ENCODE measurements around the gene RNU1-4.
"Not testable (repeated sequence)": the region's sequence is repeated elsewhere in the genome, so short reads cannot be mapped to it uniquely, and the experiment has no call there.

The RNU1-4 gene

DNA sequence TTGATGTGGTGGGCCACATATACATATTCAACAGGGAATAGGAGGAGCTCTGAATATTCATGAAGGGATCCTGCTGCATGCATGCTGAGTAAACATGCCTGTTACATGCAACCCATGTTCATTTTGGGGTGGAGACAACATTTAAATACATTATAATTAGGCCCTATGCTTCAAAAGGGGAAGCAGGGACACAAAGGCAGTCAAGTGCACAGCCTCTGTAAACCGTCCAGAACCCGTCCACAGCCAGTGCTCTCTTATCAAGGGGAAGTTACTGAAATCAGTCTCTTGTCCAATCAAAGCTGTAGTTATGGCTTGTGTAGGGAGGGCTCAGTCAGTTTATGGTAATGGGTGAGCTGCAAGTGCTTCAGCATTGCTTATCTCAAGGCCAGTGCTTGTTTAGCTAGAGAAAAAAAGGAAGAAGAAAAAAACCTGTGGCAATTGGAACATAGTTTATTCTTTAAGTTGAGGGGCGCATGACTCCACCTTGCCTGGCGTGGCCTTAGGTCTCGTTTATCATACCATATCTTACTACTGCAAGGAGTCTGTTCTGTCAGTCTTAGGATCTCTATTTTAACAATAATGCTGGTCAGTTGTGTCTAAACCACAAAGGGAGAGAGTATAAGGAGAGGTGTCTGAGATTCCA is 7.9 kb upstream of the RNU1-4 start:
- DNase-seq: not testable (repeated sequence)

DNA sequence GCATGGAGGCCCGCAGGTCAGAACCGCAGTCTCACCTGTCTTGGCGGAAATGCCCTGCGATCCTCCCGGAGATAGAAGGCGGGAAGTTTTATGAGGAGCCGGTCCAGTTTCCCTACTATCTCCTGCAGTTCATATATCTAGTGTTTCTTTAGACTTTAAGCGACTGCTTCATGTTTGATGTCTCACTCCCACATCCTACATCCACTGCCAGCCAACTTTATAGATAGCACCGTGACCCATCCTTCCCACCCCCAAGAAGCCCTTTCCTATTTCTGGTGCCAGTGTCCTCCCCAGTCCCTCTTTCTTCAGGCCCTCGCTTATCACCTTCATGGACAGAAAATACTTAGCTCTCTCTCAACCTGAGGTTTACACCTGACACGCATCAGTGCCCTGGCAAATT is 914 bp downstream of the RNU1-4 start:
- not testable (repeated sequence) for DNase-seq

DNA sequence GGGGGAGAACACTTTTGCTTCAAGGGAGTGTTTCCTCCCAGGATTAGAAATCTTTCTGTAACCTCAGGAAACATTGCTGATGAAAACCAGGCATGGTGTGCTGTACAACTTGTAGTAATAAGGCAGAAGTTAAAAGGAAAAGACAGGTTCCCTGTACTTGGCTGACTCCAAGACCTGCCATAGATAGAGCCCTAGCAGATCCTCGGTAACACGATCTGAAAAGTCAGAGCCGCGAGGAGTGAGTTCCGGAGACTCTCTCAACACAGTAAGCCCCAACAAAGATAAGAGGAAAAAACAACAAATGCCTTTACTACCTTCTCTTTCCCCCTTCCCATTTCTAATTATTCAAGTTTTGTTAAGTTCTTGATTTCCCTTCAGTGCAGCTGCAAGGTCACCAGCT is 7.3 kb downstream of the RNU1-4 start:
- DNase-seq: not testable (repeated sequence)

DNA sequence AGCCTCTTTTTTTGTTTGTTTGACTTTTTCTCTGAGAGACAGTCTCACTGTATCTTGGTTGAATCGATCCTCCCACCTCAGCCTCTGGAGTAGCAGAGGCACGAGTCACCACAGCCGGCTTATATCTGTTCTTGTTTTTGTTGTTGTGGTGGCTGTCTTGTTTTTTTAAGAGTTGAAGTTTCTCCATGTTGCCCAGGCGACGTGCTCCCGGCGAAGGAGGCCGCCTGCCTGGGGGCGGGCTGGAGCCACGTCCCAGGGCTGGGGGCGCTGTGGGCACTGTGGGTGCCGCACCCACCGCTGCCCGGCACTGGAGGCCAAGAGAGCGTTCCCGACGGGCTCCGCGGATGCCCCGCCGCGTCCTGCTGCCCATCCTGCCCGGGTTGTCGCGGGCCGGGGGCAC is 8.4 kb downstream of the RNU1-4 start:
- not testable (repeated sequence) for DNase-seq

DNA sequence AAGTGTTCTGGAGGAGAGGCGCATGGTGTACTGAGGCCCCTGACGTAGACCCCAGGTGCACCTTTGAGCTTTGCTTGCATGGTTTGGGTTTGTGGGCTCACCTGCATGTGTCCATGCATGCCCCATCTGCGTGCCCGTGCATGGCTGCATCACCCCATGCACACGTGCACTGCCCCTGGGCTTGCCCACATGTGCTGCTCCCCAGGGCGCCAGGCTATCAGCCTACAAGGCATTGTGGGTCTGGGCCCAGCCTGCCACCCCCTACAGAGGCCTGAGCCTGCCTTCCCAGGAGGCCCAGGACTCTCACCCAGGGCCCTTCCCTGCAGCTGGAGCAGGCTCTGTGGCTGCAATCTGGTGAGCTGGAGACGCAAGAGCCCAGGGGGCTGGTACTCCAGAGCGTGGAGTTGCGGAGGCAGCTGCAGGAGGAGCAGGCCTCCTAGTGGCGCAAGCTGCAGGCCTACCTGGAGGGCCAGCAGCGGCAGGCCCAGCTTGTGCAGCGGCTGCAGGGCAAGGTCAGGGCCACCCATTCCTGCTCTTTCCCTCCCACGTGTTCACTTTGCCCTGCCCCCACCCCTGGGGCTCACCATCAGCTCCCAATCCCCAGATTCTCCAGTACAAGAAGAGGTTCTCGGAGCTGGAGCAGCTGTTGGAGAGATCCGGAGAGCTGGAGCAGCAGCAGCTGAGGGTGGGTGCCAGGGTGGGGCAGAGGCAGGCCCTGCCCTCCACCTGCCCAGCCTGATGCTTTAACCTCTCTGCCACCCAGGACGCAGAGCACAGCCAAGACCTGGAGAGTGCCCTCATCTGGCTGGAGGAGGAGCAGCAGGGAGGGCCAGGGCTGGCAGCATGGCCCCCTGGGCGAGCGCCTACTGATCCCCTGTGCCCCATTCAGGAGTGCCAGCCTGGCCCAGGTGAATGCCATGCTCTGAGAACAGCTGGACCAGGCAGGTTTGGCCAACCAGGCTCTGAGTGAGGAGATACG is 9.9 kb downstream of the RNU1-4 start:
- not testable (repeated sequence) for DNase-seq

DNA sequence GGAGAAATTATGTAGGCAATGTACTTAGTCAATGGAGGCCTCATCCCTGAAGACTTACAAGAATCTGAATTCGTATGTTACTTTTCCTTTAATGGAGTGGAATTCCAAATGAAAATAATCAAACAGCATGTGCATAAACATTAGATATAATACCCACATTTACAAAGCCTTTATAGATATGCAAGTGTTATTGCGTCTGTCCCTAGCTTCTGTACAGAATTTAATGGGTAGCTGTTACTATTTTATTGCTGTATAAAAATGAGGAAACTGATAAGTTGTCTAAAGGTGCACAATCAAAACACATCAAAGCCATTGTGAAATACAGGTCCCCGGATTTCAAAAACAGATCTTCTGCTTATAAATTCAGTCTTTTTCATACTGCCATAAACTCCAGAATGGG is 12.5 kb downstream of the RNU1-4 start:
- DNase-seq: not testable (repeated sequence)

DNA sequence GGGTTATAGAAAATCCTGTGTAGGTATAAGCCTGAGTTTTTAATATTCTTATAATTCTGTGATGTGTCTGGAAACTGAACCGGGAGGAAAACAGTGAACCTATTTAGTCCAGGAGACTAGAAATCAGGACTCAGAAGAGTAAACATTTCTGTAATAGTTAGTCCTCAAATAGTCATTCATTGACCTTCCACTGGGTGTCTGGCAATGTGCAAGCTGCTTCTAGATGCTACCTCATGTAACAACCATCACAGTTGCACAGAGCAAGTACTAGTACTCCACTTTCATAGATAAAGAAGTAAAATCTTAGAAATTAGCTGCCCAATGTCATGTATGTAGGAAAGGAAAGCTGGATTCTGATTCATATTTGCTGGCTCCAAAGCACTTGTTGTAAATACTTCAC is 15.1 kb downstream of the RNU1-4 start:
- DNase-seq: not testable (repeated sequence)

DNA sequence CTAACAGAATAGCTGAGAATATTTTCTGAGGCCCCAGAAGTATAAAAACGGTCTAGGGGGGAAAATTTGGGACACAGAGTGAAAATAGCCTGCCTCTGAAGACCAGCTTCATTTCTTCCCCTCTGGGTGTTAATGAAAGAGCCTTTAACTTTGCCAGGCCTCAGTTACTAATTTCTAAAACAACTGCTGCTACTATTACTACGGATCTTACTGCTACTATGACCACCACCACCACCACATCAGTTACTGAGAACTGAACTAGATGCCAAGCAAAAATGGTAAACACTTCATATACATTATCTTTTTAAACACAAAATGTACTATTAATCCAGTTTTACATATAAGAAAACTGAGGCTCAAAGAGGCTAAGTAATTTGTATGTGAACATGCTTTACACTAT is 15.6 kb downstream of the RNU1-4 start:
- not testable (repeated sequence) for DNase-seq

DNA sequence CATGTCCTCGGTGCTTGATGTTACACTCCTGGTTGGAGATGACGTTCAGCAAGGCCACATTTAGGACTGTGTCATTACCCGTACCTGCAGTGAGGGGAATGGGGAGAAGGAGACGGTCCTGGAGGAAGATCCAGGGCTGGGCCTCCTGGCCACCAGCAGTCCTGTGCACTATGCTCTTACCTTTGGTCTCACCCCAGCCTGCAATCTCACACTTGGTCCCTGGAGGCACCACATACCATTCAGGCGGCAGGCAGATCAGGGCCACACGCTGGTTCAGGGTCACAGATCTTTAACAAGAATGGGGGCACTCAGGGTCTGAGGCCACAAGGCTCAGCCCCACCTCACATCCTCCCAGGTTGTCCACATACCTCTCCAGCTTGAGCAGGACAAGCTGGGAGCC is 17.3 kb downstream of the RNU1-4 start:
- DNase-seq: not testable (repeated sequence)

DNA sequence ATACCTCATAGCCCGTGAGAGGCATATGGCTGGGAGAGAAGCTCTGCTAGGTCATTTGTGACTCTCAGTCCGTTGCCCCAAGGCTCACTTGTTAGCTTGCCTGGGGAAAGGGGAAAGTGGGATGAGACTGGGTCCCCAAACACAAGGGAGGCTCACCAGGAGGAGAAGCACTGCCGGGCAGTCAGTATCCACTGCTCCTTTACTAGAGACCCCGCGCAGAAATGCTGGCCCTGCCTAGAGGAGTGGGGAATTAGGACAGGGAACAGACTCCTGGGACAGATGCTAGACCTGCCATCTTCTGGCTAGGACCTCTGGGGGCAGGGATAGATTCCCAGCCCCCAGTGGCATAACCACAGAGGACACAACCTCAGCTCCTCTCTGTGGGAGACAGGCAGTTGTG is 17.7 kb downstream of the RNU1-4 start:
- DNase-seq: not testable (repeated sequence)

DNA sequence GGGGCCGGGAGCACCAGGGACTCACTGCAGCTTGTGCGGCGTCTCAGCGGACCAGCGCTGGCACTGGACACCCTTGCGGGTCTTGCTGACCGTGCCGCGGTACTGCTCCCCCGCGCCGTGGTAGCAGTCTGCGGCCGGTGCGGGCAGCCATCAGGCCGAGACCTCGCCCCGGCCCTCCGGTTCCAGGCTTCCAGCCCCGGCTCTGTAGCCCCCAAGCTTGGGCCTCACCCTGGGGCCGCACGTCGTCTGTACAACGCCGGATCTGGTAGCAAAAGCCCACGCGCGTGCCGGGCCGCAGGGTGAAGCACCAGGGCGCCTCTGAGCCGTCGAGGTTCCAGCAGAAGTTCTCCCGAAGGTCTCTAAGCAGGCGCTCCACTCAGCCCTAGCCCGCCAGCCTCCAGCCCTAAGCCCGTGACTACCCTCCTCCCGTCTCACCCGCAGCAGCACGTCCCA is 18.8 kb downstream of the RNU1-4 start:
- not testable (repeated sequence) for DNase-seq

DNA sequence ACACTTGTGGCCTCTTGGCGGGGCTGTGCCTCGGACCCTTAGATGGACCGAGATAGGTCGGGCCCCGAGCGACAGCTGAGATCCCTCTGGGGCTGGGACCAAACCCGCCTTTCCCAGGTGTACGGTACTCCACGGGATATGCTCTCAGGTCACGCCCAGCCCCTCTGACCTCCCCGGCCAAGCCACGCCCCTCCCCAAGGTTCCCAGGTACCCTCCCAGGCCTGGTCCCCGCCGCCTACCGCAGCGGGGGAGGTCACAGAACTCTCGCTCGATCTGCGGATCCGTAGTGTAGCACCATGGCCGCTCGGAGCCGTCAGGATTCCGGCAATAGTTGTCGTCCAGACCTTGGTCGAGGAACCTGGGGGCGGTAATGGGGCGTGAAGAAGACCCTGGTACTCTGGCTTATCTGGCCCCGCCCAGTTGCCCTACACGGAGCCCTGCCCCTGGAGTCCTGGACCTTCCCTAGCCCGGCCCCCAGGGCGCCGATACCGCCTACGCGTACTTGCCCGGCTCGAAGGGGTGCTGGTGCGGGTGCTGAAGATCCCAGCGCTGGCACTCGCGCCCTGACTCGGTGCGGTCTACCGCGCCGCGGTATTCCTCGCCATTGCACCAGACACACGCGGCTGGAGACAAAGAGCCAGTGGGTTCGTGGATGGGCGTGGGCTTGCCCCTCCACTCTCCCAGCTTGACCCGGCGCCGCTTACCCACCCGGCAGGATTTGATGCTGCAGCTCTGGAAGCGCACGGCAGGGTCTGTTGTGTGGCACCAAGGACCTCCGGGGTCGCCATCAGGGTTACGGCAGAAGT is 19.5 kb downstream of the RNU1-4 start:
- DNase-seq: not testable (repeated sequence)

DNA sequence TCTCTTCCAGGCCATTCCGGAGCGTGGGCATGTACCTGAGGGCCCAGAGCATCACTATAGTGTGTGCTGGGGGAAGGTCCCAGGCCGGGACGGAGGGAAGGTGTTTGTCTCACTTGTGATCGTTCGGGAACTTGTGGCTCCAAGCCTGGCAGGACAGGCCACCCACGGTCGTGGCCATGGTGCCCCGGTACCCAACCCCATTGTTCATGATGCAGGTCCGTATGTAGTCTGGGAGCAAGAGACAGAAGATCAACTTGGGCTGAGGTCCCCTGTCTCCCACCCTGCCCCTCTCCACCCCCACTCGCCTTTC is 20.1 kb downstream of the RNU1-4 start:
- DNase-seq: not testable (repeated sequence)

DNA sequence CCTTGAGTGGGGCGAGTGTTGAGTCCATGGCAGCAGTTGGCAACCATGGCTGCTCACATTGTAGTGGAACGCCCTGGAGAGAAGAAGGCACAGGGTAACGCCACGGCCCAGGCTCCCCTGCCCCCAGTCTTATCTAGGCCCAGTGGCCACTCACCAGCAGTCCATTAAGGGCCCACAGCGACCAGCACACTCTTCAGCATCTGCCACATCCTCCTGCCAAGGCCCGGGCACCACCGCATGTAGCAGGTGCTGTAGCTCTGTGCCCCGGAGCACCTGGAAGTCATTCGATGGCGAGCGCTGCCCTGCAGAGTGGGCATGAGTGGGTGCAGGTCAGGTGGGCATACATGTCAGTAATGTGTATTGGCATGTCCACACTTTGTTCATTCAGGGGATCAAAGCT is 20.5 kb downstream of the RNU1-4 start:
- DNase-seq: not testable (repeated sequence)

DNA sequence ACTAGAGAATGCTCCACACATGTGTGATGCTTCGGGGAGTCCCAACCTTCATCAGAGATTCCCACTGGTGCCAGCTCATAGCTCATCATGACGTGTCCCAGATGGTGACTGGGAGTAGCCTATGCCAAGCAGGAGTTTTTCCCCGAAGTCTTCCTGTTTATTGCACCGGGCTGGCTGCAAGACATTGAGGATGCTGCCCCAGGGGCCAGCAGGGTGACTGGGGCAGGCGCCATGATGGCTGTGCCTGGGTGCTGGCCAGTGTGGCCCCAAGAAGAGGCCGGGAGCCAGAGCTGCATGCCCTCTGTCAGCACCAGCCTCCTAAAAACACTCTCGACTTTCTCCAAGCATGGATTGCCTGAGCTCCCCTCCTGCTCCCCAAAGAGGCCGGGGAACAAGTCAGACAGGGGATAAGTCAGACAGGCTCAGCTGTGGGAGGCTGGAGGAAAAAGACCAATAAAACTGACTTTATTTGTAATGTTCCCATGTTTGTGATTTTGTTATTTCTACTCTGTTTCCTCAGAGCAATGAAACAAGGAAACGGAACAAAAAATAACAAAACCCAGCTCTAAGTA is 24.0 kb downstream of the RNU1-4 start:
- not testable (repeated sequence) for DNase-seq

DNA sequence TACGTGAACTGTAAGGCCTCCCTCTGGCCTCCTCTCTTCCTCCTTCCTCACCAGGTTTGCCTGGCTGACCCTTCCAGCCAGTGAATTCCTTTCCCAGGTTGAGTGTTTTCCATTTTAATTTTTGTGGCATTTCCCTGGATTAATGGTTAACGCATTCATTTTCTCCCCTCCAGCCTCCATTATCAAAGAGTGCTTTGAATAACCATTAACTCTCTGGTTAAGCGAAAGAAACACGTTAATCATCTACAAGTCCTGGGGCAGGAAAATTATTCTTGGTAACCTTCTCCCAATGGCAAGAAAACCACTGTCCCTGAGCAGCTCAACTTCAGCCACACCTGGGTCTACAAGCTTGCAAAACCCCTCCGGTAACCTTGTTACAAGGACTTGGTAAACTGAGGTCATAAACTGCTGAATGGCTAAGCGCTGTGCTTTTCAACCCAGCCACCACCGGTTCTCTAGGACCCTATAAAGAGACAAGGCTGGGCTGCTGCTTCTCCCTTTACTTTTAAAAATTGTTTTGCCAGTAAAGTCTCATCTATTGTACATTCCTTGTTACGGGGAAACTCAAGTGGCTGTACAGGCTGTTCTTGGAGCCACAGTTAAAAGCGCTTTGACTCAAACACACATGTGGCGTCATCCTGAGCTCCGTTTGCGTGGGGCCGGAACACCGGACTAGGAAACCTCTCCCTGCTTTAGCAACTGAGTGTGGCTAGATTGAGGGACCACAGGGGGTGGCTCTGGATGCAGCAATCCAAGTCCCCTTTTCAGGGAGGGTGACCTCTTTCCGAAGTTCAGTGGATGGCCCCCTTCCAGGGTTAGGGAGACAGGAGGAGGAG is 24.7 kb downstream of the RNU1-4 start:
- DNase-seq: not testable (repeated sequence)

DNA sequence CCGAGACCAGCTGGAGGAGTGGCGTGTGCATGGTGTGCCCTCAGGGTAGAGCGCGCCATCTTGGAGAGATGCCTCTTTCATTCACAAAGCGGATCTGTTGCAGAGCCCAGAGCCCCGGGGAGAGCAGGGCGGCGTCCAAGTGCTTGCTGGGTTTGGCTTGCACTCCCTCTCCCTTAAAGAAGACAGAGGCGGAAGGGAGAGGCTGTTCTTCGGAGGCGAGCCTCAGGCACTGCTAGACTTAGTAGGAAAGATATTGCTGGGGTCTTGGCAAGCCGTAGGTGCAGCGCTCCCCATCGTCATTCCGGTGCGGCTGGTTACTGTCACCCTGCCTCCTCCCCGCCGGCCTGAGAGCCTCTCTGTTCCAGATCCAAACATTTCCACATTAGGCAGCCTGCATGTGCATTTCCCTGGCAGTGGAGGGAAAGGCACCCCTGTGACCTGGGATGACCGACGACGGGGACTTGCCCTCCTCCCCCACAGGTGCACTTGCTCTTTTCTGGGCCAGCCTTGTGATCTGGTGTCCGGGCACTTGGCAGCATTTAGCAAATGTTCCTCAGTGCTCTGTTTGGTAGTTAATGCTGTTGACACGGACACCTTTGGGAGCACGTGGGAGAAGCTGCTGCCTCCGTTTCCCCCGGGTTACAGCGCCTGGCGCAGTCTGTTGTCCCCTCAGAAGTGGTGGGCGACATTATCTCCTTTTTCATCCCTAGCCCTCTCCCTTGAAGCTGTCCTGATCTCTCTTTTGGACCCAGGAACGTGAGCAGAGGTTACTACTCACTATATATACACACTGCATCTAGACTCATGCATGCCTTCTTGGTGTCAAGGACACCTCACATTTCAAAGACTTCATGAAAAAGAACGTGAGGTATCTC is 25.7 kb downstream of the RNU1-4 start:
- not testable (repeated sequence) for DNase-seq

DNA sequence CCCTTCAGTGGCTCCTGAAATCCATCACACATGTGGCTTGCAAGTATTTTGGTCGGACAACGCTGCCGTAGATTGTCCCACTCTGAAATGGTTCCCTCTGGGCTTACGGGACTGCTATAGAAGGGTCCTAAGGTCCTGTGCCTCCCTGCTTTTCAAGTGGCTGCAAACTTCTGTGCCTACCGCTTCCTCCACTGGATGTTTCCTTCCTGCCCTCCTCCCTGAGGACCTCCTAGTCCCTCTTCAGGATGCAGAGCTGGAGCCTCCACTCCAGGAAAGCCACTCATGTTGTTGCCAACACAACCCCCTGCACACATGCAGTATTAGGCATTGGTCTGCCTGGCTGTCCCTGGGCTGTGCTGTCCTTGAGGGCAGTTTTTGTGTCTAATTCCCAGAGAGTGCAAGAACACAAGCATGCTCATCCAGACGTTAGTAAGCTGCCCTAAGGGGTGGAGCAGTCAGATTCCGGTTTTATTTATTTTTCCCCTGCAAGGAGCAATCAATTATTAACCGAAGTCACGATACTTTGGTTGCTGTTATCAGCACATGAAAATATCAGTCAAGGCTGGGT is 26.5 kb downstream of the RNU1-4 start:
- DNase-seq: not testable (repeated sequence)

DNA sequence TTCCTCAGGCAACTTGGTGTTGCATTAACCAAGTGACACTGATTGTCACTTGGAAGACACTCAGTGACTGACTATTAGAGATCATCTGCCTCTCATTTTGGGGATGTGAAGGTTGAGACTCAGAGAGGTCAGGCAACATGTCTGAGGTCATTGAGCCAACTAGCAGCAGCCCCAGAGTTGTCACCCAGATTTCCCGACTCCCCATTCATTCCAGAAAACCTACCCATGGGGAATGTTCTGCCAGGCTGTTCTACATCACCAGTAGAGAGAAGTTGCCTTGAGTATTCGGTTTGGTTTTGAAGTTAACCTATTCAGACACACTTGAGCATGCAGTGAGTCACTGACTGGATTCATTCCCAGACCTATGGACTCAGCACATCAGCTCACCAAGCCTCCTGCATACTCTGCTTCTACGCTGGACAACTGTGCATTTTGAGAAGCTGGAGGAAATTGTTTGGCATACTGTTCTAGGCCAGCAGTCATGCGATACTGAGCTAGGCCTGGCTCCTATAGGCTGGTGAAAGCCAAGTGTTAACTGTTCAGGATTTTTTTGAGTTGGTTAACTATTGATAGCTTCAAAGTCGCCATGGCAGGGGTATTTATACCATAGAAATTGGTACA is 29.9 kb downstream of the RNU1-4 start:
- DNase-seq: not testable (repeated sequence)

DNA sequence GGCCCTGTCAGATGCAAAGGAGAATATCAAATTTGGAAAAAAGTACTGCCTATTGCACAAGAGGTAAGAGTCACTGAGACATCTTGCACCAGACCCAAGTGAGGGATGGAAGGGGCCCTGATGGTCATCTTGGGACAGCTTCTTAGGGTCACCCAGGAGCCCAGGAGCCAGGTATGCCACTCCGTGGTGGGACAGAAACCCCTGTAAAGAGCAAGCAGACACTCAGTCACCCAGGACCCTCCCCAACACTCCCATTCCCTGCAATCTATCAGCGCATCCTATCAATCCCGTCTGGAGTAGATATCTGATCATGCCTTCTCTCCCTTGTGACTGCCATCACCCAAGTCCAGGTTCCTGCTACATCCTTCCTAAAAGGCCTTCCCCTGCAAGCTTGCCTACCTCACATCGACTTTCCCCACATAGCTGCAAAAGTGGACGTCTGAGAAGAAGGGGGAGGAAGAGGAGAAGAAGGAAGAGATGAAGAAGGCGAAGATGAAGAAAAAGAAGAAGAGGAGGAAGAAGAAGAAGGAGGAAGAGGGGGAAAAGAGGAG is 30.7 kb downstream of the RNU1-4 start:
- DNase-seq: not testable (repeated sequence)

All from NCI-H2081 (cell line).